ENCODE data around the gene MEGF6.

MEGF6 gene

DNA sequence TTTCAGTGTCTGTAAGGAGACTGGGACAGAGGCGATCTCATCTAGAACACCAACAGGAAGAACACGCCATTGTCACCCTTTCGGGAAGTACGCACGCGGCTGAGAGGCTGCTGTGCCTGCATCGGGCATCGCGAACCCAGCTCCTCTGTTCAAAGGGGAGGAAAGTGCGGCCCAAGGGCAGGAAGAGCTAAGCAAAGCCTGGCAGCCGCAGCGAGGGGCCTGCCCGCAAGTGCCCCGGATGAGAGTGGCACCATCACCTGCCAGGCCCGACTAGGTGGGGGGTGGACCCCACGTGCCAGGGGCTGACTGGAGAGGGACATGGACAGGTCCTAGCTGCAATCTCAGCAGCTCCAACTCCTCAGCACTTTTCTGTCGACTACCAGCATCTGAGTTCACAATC lies 21.0 kb upstream of the MEGF6 start:
- Mint-ChIP-seq H3K27ac (no peak overlapping the region), H3K27me3 (ENCODE audit: low read depth, poor library complexity) (peaks cover 3% of the 10 kb centered on the region), H3K4me3 (no peak overlapping the region), H3K36me3 (ENCODE audit: low read depth) (peaks cover 17% of the 10 kb centered on the region), H3K4me1 (no peaks in the 10 kb centered on the region), H3K9me3 (no peaks in the 10 kb centered on the region)
- TF ChIP-seq, protein P1, sequence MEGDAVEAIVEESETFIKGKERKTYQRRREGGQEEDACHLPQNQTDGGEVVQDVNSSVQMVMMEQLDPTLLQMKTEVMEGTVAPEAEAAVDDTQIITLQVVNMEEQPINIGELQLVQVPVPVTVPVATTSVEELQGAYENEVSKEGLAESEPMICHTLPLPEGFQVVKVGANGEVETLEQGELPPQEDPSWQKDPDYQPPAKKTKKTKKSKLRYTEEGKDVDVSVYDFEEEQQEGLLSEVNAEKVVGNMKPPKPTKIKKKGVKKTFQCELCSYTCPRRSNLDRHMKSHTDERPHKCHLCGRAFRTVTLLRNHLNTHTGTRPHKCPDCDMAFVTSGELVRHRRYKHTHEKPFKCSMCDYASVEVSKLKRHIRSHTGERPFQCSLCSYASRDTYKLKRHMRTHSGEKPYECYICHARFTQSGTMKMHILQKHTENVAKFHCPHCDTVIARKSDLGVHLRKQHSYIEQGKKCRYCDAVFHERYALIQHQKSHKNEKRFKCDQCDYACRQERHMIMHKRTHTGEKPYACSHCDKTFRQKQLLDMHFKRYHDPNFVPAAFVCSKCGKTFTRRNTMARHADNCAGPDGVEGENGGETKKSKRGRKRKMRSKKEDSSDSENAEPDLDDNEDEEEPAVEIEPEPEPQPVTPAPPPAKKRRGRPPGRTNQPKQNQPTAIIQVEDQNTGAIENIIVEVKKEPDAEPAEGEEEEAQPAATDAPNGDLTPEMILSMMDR (IDR thresholded peaks at IDR 0.05): no peak
- no peak for DNase-seq

DNA sequence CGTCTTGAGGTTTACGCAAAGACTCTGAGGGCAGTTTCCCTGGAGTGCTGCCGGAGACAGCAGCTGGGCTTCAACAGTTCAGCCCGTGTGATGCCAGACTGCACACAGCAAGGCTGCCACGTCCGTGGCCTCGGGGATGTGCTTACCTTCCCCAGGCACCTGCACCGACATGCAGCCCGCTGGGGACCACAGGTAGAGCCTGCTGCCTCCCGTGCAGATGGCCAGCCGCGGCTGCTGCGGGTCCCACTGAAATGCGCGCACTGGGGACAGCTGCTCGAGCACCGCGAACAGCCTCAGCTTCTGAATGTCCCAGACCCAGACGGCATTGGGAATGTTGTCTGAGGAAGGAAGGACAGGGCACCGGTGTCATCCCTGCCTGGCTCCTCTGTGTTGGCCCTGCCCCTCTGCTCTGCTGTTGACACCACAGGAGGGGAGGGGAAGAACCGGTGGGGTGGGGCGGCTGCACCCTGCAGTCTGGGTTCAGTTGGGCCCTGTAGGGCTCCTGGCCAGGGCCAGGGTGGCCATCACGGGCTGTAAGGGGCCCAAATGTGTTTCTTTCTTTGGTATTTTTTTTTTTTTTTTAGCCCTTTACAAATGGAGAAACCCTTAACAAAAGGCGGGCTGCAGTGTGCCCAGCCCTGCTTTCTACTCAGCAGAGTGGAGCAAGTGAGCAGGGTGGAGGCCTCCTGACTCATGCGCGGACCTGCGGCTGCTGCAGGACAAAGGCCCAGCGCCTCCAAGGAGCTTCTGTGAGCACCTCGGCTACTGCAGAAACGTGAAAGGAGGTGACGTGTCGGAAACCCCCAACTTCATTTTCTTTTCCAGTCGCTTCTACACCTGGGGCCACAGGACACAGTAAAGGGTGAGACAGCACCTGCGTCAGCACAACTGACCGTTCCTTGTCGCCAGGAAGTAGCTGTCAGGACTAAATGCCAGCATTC lies 20.3 kb upstream of the MEGF6 start:
- Mint-ChIP-seq H3K27me3 (ENCODE audit: low read depth, poor library complexity) (peaks cover 3% of the 10 kb centered on the region), H3K4me3 (no peak overlapping the region), H3K4me1 (no peaks in the 10 kb centered on the region), H3K36me3 (ENCODE audit: low read depth) (peaks cover 13% of the 10 kb centered on the region), H3K27ac (no peak overlapping the region), H3K9me3 (no peaks in the 10 kb centered on the region)
- DNase-seq: no peak
- TF ChIP-seq, protein P1 (IDR thresholded peaks at IDR 0.05): no peak

DNA sequence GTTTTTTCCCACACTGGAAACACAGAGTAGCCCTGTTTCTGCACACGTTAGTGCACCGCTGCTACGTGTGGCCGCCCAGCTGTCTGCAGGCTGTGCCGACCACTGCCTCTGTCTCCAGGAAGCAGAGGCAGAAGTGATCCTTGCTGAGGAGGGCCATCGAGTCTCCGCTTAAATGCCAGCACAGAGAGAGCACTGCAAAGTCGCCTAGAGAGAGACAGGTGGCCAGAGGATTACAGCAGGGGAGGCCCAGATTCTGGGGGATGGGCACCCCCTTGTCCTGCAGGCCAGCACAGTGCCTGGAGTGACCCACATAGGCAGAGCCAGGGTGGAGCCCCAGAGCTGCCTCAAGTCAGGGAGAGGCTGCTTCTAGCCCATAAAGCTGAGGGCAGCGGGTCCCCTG lies 19.6 kb upstream of the MEGF6 start:
- Mint-ChIP-seq H3K27ac (no peak overlapping the region), H3K9me3 (no peaks in the 10 kb centered on the region), H3K36me3 (ENCODE audit: low read depth) (peaks cover 14% of the 10 kb centered on the region), H3K27me3 (ENCODE audit: low read depth, poor library complexity) (peaks cover 3% of the 10 kb centered on the region), H3K4me3 (no peak overlapping the region), H3K4me1 (peaks cover 5% of the 10 kb centered on the region)
- DNase-seq: no peak
- TF ChIP-seq, protein P1 (IDR thresholded peaks at IDR 0.05): no peak

DNA sequence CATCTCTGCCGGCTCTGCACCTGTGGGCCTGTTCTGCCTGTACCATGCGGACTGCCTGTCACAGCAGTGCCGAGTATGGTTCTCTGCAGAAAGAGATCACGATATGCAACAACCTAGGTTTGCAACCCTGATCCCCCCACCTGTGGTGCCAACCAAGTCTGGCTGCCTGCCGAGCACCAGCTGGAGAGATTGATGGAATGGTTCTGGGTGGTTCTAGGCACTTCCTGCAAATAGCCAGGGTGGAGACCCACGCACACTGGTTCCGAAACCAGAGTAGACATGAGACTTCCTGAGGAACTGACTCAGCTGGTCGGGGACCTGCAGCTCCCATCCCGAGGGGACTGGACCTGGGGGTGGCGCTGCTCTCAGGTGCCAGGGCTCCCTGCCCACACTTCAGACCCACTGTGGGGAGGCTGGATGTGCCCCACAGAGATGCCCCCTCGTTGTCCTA lies 18.9 kb upstream of the MEGF6 start:
- Mint-ChIP-seq H3K4me1 (peaks cover 9% of the 10 kb centered on the region), H3K27me3 (ENCODE audit: low read depth, poor library complexity) (peaks cover 4% of the 10 kb centered on the region), H3K4me3 (no peak overlapping the region), H3K9me3 (no peaks in the 10 kb centered on the region), H3K36me3 (ENCODE audit: low read depth) (peaks cover 7% of the 10 kb centered on the region), H3K27ac (no peak overlapping the region)
- TF ChIP-seq, protein P1 (IDR thresholded peaks at IDR 0.05): no peak
- DNase-seq: no peak

DNA sequence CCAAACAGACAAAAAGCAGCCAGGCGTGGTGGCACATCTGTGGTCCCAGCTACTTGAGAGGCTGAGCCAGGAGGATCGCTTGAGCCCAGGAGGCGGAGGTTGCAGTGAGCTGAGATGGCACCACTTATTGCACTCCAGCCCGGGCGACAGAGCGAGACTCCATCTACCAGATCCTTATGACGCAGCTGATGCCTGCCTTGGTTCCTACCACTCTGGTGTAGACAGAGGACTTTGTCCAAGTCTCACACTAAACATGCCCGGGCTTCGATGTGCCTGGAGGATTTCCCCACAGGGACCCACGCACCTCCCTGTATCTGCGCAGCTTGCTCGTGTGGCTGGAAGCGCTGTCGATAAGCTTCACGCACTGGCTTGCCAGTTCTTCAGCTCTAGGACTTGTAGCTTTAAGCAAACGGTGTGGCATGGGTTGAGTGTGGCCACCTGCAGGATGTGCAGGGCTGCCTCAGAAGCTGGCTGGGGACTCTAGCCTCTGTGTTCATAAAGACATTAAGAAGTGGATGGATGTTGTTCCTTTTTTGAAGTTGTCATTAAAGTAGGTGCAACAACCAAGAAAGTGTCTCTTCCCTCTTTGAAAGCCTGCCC lies 18.4 kb upstream of the MEGF6 start:
- H3K4me3 Mint-ChIP-seq: no peak overlapping the region

More for the DNA sequence above, 18.4 kb upstream of the MEGF6 start:
- DNase-seq: no peak
- TF ChIP-seq, protein P1 (IDR thresholded peaks at IDR 0.05): no peak
- Mint-ChIP-seq H3K27me3 (ENCODE audit: low read depth, poor library complexity) (peaks cover 3% of the 10 kb centered on the region), H3K4me1 (peaks cover 9% of the 10 kb centered on the region), H3K36me3 (ENCODE audit: low read depth) (peaks cover 6% of the 10 kb centered on the region), H3K27ac (no peak overlapping the region), H3K9me3 (no peaks in the 10 kb centered on the region)

Measured in nephron progenitor cell (in vitro differentiated cells).